MM.1S (cell line): ENCODE results near the gene CEACAM7.

Experiments used
- CTCF ChIP-seq: fragments of 300-600 bp; sonication (generic); IDR thresholded peaks from 2 replicates; pipeline ENCODE4 v1.5.1; 2016; ENCODE audit warnings: antibody characterized with exemption, low read length, mixed read lengths
- EZH2 ChIP-seq: fragments of 300-600 bp; sonication (generic); optimal IDR thresholded peaks from 2 replicates; pipeline ENCODE3; 2017; ENCODE audit warnings: low read depth, mild to moderate bottlenecking, antibody characterized with exemption, low read length, mixed read lengths
- EZH2phosphoT487 ChIP-seq: fragments of 300-600 bp; sonication (generic); IDR thresholded peaks from 2 replicates; pipeline ENCODE4 v1.6.1; 2018; ENCODE audit warnings: antibody characterized with exemption, low read length

GRCh38 chr19:41637484-41637883 is 50.6 kb downstream of the CEACAM7 start:
- TF ChIP-seq CTCF (no peak), EZH2 (no peak), EZH2phosphoT487 (no peak)
